DMS 273 (cell line): Measurements from ENCODE around the gene ZNF462.
A peak's percentile ranks its signal among the peaks of the same experiment; 100 is the strongest.

Experiments
- DNase-seq: peaks from one replicate; lab custom pipeline; 2025; ENCODE audit not compliant: unreplicated experiment; lab: John Stamatoyannopoulos, UW

ZNF462 gene

GRCh38 chr9:106921341-106921899 is 58.5 kb downstream of the ZNF462 start:
- DNase-seq = peak; percentile 59

- DNase-seq = no peak
Measured at GRCh38 chr9:106922026-106922425, 59.1 kb downstream of the ZNF462 start.

DNA sequence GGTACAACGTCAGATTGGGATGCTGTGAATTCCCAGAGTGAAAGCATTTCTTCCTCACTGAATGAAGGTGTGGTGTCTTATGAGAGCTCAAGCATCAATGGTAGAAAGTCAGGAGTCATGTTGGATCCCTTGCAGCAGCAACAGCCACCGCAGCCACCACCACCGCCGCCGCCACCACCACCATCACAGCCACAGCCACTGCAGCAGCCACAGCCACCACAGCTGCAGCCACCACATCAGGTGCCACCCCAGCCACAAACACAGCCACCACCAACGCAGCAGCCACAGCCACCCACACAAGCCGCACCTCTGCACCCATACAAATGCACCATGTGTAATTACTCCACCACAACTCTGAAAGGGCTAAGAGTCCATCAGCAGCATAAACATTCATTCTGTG is 62.4 kb downstream of the ZNF462 start:
- DNase-seq = no peak

DNA sequence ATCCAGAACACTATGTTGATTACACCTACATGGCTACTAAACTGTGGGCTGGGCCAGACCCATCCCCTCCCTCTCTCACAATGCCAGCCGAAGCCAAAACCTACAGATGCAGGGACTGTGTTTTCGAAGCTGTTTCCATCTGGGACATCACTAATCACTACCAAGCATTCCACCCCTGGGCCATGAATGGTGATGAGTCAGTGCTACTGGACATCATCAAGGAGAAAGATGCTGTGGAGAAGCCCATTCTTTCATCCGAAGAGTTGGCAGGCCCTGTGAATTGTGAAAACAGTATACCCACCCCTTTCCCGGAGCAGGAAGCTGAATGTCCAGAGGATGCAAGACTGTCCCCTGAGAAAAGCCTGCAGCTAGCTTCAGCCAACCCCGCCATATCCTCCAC is 65.0 kb downstream of the ZNF462 start:
- DNase-seq = no peak

DNA sequence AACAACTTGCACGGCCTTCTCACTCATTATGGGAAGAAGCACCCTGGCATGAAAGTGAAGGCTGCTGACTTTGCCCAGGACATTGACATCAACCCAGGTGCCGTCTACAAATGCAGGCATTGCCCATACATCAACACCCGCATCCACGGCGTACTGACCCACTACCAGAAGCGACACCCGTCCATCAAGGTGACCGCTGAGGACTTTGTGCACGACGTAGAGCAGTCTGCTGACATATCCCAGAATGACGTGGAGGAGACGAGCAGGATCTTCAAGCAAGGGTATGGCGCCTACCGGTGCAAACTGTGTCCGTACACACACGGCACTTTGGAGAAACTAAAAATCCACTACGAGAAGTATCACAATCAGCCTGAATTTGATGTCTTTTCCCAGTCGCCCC is 65.4 kb downstream of the ZNF462 start:
- DNase-seq = no peak

DNA sequence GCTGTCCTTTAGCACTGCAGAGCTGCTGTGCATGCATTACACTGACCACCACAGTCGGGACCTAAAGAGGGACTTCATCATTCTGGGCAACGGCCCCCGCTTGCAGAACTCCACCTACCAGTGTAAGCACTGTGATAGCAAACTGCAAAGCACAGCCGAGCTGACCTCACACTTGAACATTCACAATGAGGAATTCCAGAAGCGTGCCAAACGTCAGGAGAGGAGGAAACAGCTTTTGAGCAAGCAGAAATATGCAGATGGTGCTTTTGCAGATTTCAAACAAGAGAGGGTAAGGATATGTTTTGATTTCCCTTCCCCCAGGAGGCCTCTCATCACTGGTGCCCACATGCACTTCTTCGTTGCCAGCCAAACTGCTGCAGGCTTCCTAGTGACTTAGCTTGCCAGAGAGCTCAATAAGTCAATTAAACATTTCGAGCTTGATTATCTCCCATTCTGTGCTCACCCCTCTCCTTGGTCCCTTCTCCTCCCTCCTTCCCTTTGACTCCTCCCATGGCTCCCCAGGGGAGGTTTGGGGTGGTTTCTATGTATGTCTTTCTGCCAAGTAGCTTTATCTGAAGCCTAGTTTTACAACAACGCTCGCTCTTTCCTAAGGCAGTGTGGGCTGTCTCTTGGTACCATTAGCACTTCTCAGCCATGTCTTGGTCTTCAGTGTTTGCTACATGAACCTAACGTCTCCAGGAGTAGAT is 66.7 kb downstream of the ZNF462 start:
- no peak for DNase-seq

- no peak for DNase-seq
Measured at GRCh38 chr9:106930477-106930876, 67.5 kb downstream of the ZNF462 start.

DNA sequence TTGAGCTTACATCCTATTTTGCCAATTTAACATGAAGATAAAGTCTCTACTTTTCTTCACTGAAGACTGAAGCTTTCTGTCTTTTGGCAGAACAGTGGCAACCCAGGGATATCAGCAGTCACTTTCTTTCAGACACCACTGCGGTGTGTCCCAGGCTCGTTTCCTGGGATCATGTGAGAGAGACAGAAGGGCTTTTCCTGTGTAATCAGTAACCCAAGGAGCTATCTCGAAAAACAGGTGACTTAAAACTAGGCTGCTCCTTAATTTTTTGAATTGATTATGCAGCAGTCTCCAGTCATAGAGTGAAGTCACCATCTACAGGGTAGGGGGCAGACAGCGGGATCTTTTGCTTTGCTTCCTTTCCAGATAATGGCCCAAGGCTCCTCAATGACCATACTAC is 68.5 kb downstream of the ZNF462 start:
- DNase-seq = no peak

DNA sequence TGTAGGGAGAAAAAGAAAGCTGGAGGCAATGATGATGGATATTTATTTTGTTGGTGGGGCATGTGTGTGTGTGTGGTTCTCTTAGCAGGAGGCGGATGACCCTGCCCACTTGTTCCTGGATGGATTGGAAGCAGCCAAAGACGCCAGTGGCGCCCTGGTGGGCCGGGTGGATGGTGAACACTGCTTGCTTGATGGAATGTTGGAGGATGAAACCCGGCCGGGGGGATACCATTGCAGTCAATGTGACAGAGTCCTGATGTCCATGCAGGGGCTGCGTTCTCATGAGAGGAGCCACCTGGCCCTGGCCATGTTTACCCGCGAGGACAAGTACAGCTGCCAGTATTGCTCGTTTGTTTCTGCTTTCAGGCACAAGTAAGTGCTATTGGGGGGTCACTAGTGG is 69.2 kb downstream of the ZNF462 start:
- no peak for DNase-seq

- DNase-seq = no peak
Measured at GRCh38 chr9:106932675-106933074, 69.7 kb downstream of the ZNF462 start.

GRCh38 chr9:106933470-106933869 is 70.5 kb downstream of the ZNF462 start:
- no peak for DNase-seq

- DNase-seq = no peak
Measured at GRCh38 chr9:106934442-106935238, 71.7 kb downstream of the ZNF462 start.

DNA sequence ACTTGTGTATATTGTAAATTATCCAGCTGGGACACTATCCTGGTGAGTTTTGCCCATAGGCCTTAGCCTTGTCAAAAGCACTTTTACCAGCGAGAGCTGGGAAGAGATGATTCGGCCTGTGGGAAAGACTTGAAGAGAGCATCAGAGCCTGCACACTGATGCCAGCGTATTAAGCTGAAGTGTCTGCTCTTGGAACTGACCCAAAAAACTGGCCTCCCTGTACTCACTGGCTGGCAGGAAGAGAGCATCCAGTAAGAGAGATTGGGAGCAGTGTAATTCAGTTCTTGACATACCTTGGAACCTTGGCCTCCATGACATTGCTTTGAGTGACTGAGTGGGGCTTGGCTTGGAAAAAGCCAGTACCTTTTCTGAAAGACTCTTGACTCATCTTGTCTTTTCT is 73.7 kb downstream of the ZNF462 start:
- no peak for DNase-seq

DNA sequence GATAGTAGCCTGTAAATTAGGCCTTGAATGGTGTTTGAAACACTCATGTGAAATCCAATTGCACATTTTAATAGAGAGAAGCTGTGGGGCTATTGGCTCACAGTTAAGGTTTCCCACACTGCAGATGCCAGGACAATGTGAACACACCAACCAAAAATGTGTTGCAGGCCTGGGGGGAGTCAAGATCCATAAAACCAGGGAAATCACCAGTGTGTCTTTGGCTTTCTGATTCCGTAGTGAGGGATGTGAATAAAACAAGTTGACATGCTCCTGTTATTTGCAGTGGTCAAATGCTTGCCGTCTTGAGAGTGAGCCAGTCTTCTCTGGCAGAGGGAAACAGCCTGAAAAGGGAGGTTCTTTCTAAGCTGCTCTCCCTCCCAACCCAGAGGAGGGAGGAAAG is 79.0 kb downstream of the ZNF462 start:
- DNase-seq = no peak

DNA sequence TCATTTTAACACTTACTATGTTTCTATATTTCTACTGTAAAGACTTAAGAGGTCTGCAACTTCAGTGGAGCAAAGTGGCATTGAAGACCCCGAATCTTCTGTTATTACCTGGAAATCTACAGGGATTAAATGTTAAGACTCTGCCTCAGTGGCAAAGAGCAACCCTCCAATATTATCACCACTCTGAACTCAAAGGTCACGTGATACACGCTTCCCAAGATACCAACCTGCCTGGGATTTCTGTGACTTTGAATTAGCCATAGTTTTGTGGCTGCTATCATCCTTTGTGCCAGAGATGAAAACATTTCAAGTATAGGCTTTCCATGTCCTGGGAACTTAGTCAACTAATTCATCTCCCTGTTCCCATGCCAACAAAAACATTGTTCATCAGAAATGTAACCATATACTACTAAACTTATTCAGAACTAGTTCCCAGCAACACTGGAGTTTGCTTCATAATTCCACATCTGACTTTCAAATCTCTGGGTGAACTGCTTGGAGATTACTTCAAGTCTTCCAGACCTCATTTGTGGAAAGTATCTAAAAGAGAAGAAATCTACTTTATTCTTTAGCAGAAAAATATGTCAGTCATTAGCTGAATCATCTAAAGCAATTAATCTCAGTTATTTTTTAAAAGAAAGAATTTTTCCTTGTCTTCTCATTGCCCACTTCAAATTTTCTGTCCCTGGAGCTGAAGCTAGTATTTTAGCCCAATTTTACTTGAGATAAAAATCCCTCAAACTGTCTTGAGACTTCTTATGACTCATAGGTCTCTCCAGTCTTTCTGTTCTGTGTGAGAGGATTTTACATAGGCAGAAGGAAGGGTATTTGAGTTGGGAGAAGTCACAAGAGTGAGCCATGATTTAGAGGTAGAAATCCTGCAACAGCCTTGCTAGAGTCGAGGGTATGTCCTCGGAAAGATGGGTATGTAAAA is 83.0 kb downstream of the ZNF462 start:
- peak; percentile 2 for DNase-seq

- no peak for DNase-seq
Measured at GRCh38 chr9:106947106-106947900, 84.3 kb downstream of the ZNF462 start.

GRCh38 chr9:106953174-106953573 is 90.2 kb downstream of the ZNF462 start:
- DNase-seq = no peak

GRCh38 chr9:106954558-106954957 is 91.6 kb downstream of the ZNF462 start:
- DNase-seq = no peak

DNA sequence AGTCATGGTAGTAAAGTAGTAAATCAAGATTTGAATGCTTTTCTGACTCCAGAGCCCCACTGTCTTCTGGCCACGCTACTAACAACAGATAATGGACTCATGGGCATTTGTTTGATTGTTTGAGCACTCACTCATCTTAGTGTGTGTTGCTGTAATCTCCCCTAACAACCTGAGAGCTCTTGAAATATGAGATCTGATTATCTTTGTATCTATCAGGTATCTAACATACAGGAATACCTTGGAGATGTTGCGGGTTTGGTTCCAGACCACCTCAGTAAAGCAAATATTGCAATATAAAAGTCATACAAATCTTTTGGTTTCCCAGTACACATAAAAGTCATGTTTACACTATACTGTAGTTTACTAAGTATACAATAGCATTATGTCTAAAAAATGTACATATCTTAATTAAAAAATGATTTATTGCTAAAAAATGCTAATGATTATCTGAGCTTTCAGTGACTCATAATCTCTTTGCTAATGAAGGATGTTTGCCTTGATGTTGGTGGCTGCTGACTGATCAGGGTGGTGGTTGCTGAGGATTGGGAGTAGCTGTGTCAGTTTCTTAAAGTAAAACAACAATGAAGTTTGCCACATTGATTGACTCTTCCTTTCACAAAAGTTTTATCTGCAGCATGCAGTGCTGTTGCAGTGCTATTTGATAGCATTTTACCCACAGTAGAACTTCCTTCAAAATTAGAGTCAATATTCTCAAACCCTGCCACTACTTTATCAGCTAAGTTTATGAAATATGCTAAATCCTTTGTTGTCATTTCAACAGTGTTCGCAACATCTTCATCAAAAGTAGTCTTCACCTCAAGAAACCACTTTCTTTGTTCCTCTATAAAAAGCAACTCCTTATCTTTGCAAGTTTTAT is 92.2 kb downstream of the ZNF462 start:
- no peak for DNase-seq
